ENCODE results near the gene QSOX1. TPM values are rescaled to one million over a fixed set of nuclear protein-coding genes. Genes with fewer than 3 reads are reported as not detected.

QSOX1 gene
- total and polyA plus RNA-seq, 8 donors = 145 to 482 (median 190) TPM

- ATAC-seq = no peak
- no peak for TF ChIP-seq CTCF (IDR thresholded peaks at IDR 0.05)
- Histone ChIP-seq H3K27ac (no peak overlapping the region), H3K4me1 (peaks cover 21 to 74% of the 10 kb centered on the region in 2 donors), H3K36me3 (no peaks in the 10 kb centered on the region), H3K27me3 (peaks cover 98 to 100% of the 10 kb centered on the region in 2 donors), H3K9me3 (no peaks in the 10 kb centered on the region), H3K4me3 (no peak overlapping the region)
- DNase-seq = no peak
- intact Hi-C loops (cut with DNase I) = no loop called here
These were observed 77.3 kb downstream of the QSOX1 start for GRCh38 chr1:180231936-180232335.

- Histone ChIP-seq H3K9me3 (no peaks in the 10 kb centered on the region), H3K36me3 (no peaks in the 10 kb centered on the region), H3K27me3 (peaks cover 98 to 100% of the 10 kb centered on the region in 2 donors), H3K4me1 (peaks cover 21 to 74% of the 10 kb centered on the region in 2 donors), H3K4me3 (no peak overlapping the region), H3K27ac (no peak overlapping the region)
- DNase-seq = no peak
- TF ChIP-seq CTCF (IDR thresholded peaks at IDR 0.05) = no peak
- ATAC-seq = no peak
- intact Hi-C loops (cut with DNase I) = no loop called here
These were observed 77.9 kb downstream of the QSOX1 start for GRCh38 chr1:180232521-180233043.

GRCh38 chr1:180233191-180234011, 78.7 kb downstream of the QSOX1 start:
- Histone ChIP-seq H3K27ac (no peak overlapping the region), H3K4me1 (peaks cover 21 to 74% of the 10 kb centered on the region in 2 donors), H3K9me3 (no peaks in the 10 kb centered on the region), H3K36me3 (no peaks in the 10 kb centered on the region), H3K27me3 (peaks cover 98 to 100% of the 10 kb centered on the region in 2 donors), H3K4me3 (no peak overlapping the region)
- TF ChIP-seq CTCF (IDR thresholded peaks at IDR 0.05) = no peak
- intact Hi-C loops (cut with DNase I) = no loop called here
- ATAC-seq (no peak), DNase-seq (no peak)

GRCh38 chr1:180234369-180235076, 79.9 kb downstream of the QSOX1 start:
- peaks cover 98 to 100% of the 10 kb centered on the region in 2 donors for H3K27me3 ChIP-seq
- intact Hi-C loops (cut with DNase I) = no loop called here
- ATAC-seq (no peak), DNase-seq (peak in 2 of 4 donors; percentile 26 to 79)
- no peak for TF ChIP-seq CTCF (IDR thresholded peaks at IDR 0.05)
- H3K36me3 ChIP-seq = no peaks in the 10 kb centered on the region
- no peak overlapping the region for H3K4me3 ChIP-seq
- no peak overlapping the region for H3K27ac ChIP-seq
- H3K4me1 ChIP-seq = peaks cover 21 to 63% of the 10 kb centered on the region in 2 donors
- H3K9me3 ChIP-seq = no peaks in the 10 kb centered on the region

- Histone ChIP-seq H3K36me3 (no peaks in the 10 kb centered on the region), H3K4me1 (peaks cover 21 to 58% of the 10 kb centered on the region in 2 donors), H3K27me3 (peaks cover 100% of the 10 kb centered on the region in 2 donors), H3K4me3 (no peak overlapping the region), H3K9me3 (no peaks in the 10 kb centered on the region), H3K27ac (no peak overlapping the region)
- TF ChIP-seq CTCF (IDR thresholded peaks at IDR 0.05) = no peak
- DNase-seq (no peak), ATAC-seq (no peak)
- intact Hi-C loops (cut with DNase I) = no loop called here
These were observed 80.4 kb downstream of the QSOX1 start for GRCh38 chr1:180235077-180235501.

Data from left lung (tissue), 10 donors.